22Rv1 (cell line): Measurements from ENCODE around the gene ASCL2.

Experiments
- H3K27ac ChIP-seq: fragments of 450-650 bp; 2 replicates; pipeline ENCODE4 v1.5.1; 2017
- ZFX ChIP-seq: fragments of 450-650 bp; IDR thresholded peaks from 2 replicates; pipeline ENCODE4 v1.6.1; 2017; ENCODE audit warnings: antibody characterized with exemption, borderline replicate concordance
- TF ChIP-seq, protein P1 (sequence below): fragments of 450-650 bp; IDR thresholded peaks from 2 replicates; pipeline ENCODE4 v1.5.1; 2017; ENCODE audit warnings: mild to moderate bottlenecking

Gene ASCL2

DNA sequence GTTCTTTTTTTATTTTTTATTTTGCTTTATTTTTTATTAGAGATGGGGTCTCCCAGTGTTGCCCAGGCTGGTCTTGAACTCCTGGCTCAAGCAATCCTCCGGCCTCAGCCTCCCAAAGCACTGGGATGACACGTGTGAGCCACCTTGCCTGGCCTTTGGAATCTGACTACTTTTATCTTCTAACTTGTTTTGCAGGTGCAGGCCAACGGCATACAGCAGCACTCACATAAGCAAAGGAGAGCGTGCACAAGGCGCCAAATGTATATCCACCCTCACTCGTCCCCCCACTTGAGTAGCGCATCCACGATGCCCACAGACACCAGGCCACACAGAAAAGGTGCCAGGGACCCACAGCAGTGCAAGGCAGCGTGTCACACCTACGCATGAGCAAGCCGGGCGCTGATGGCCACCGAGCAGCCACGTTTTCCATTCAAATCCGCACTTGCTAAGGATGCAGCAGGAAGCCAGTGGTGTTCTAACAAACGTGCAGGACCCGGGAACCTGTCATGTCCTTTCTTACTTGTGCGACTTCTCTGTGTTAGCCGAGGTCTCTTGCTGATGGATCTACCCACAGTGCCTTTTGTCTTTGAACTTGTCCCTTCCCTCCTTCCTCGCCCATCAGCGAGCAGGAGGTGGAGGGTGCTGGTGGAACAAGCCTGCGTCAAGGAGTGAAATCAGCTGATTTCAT lies 5.9 kb downstream of the ASCL2 start:
- H3K27ac ChIP-seq, result no peak overlapping the region
- TF ChIP-seq ZFX, result no peak
- TF ChIP-seq, protein P1, sequence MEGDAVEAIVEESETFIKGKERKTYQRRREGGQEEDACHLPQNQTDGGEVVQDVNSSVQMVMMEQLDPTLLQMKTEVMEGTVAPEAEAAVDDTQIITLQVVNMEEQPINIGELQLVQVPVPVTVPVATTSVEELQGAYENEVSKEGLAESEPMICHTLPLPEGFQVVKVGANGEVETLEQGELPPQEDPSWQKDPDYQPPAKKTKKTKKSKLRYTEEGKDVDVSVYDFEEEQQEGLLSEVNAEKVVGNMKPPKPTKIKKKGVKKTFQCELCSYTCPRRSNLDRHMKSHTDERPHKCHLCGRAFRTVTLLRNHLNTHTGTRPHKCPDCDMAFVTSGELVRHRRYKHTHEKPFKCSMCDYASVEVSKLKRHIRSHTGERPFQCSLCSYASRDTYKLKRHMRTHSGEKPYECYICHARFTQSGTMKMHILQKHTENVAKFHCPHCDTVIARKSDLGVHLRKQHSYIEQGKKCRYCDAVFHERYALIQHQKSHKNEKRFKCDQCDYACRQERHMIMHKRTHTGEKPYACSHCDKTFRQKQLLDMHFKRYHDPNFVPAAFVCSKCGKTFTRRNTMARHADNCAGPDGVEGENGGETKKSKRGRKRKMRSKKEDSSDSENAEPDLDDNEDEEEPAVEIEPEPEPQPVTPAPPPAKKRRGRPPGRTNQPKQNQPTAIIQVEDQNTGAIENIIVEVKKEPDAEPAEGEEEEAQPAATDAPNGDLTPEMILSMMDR, result no peak

DNA sequence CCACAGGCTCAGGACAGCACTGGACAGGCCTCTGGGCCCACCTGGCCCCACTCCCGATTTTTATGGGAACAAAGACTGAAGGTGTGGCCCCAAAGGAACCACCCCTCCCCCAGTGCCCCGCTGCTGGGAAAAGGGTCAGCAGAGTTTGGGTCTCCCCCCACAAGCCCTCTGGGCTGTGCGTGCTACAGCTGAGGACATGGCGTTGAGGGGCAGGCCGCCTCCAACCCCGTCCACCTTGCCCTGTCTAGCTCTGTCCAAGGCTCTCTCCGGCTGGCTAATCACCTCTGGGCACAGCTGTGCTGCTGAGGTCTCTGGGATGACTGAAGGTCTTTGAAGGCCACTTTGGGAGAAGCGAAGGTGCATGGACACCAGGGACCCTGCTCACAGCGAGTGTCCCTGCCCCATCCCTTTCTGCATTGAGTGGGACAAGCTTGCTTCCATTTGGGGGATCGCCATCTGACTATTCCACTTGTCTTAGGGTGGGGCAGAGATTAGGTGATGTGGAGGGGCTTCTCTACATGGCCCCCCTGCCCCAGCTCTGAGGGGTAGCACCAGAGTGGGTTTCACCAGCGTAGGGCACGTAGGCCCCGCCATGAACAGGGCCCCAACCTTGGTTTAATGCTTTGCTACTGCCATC lies 6.5 kb downstream of the ASCL2 start:
- TF ChIP-seq, protein P1, result no peak
- no peak for TF ChIP-seq ZFX
- H3K27ac ChIP-seq, result no peak overlapping the region

- no peak overlapping the region for H3K27ac ChIP-seq
- TF ChIP-seq ZFX, result no peak
- TF ChIP-seq, protein P1, result no peak
Measured at GRCh38 chr11:2263071-2263565, 7.3 kb downstream of the ASCL2 start.

GRCh38 chr11:2262301-2263070 lies 7.9 kb downstream of the ASCL2 start:
- TF ChIP-seq ZFX, result no peak
- TF ChIP-seq, protein P1, result no peak

GRCh38 chr11:2261436-2262230 lies 8.8 kb downstream of the ASCL2 start:
- no peak overlapping the region for H3K27ac ChIP-seq
- TF ChIP-seq, protein P1, result no peak
- no peak for TF ChIP-seq ZFX

More at GRCh38 chr11:2262301-2263070, 7.9 kb downstream of the ASCL2 start:
- H3K27ac ChIP-seq, result no peak overlapping the region

GRCh38 chr11:2260491-2261364 lies 9.7 kb downstream of the ASCL2 start:
- TF ChIP-seq, protein P1, result no peak
- no peak for TF ChIP-seq ZFX

More at GRCh38 chr11:2260491-2261364, 9.7 kb downstream of the ASCL2 start:
- no peak overlapping the region for H3K27ac ChIP-seq
